ENCODE data around the gene RAPGEF4. TPM values are rescaled to one million over a fixed set of nuclear protein-coding genes. Genes with fewer than 3 reads are reported as not detected.

The RAPGEF4 gene
- total and polyA plus RNA-seq, 9 of the 15 experiments (the other 6 are each of a cell fraction or from before 2014, with no cell fraction given) = 0.04 to 0.33 (median 0.13) TPM; not detected in 6

DNA sequence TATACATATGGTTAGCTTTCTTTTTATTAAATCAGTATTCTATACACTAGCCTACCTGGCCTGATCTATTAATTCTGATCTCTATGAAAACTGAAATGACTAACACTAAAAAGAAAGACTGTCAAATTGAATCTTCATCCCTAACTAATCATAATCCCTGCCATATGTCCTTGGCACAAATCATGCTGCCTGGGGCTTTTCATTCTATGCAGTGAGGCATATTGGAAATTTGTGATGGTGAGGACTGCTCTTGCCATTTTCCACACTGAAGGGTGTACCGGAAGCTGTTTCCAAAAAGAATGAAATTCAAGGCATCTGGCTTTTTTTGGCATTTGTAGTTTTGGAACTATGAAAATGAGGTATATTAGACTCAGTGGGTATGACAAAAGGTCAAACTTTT is 39.7 kb downstream of the RAPGEF4 start:
- Histone ChIP-seq H2AFZ (ENCODE audit: low read depth, low read length) (no peak overlapping the region), H3K27me3 (ENCODE audit: control insufficient read depth in 2 of 2, insufficient read depth in 2 of 2, low read length in 2 of 2) (no peaks in the 10 kb centered on the region), H3K79me2 (ENCODE audit: control insufficient read depth, insufficient read depth, low read length) (no peaks in the 10 kb centered on the region), H4K20me1 (replicated peaks; ENCODE audit: control insufficient read depth, insufficient read depth, low read length) (no peaks in the 10 kb centered on the region), H3K9ac (ENCODE audit: insufficient read depth in 1 of 2, low read depth in 2 of 2, low read length in 2 of 2) (no peak overlapping the region), H3K36me3 (ENCODE audit: control insufficient read depth, insufficient read depth, low read length) (no peaks in the 10 kb centered on the region), H3K9me1 (ENCODE audit: control insufficient read depth, insufficient read depth, low read length) (no peaks in the 10 kb centered on the region), H3K4me3 (no peak overlapping the region), H3K4me1 (replicated peaks in 1 of 2; ENCODE audit: control insufficient read depth in 2 of 2, insufficient read depth in 2 of 2, low read length in 2 of 2) (no peaks in the 10 kb centered on the region), H3K27ac (ENCODE audit: extremely low read depth, low read depth, low read length) (no peak overlapping the region), H3K4me2 (ENCODE audit: insufficient read depth, low read length) (no peak overlapping the region), H3K9me3 (replicated peaks; ENCODE audit: control insufficient read depth, insufficient read depth, low read depth, low read length) (no peaks in the 10 kb centered on the region)
- in situ Hi-C loops (cut with MboI) (no loop called here), intact Hi-C loops (cut with micrococcal nuclease) (no loop called here)
- ATAC-seq = no peak
- POLR2A ChIA-PET = no interaction called here
- BruUV-seq (replicated peaks) = no TSS peak
- no peak for FAIRE-seq
- 0% methylated on average over 1 of the region's 1 CpG for WGBS (ENCODE audit: insufficient coverage, low coverage, missing lambda C conversion rate)
- DNase-seq (ENCODE audit: extremely low read depth in 1 of 4, low spot score in 3 of 4) = no peak
- CTCF ChIA-PET (ENCODE audit: low intra/inter-chr PET ratio) = no interaction called here
- no peak for TF ChIP-seq DPF2 (IDR thresholded peaks at IDR 0.05)
- TF ChIP-seq POLR2A (conservative IDR thresholded peaks at IDR 0.05) = no peak
- TF ChIP-seq, protein P1, sequence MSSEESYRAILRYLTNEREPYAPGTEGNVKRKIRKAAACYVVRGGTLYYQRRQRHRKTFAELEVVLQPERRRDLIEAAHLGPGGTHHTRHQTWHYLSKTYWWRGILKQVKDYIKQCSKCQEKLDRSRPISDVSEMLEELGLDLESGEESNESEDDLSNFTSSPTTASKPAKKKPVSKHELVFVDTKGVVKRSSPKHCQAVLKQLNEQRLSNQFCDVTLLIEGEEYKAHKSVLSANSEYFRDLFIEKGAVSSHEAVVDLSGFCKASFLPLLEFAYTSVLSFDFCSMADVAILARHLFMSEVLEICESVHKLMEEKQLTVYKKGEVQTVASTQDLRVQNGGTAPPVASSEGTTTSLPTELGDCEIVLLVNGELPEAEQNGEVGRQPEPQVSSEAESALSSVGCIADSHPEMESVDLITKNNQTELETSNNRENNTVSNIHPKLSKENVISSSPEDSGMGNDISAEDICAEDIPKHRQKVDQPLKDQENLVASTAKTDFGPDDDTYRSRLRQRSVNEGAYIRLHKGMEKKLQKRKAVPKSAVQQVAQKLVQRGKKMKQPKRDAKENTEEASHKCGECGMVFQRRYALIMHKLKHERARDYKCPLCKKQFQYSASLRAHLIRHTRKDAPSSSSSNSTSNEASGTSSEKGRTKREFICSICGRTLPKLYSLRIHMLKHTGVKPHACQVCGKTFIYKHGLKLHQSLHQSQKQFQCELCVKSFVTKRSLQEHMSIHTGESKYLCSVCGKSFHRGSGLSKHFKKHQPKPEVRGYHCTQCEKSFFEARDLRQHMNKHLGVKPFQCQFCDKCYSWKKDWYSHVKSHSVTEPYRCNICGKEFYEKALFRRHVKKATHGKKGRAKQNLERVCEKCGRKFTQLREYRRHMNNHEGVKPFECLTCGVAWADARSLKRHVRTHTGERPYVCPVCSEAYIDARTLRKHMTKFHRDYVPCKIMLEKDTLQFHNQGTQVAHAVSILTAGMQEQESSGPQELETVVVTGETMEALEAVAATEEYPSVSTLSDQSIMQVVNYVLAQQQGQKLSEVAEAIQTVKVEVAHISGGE (CRISPR knock-in tag; IDR thresholded peaks at IDR 0.05) = no peak
- no peak for TF ChIP-seq ARNT (IDR thresholded peaks at IDR 0.05)
- TF ChIP-seq ELF4 (CRISPR knock-in tag; IDR thresholded peaks at IDR 0.05) = no peak
- TF ChIP-seq, protein P2, sequence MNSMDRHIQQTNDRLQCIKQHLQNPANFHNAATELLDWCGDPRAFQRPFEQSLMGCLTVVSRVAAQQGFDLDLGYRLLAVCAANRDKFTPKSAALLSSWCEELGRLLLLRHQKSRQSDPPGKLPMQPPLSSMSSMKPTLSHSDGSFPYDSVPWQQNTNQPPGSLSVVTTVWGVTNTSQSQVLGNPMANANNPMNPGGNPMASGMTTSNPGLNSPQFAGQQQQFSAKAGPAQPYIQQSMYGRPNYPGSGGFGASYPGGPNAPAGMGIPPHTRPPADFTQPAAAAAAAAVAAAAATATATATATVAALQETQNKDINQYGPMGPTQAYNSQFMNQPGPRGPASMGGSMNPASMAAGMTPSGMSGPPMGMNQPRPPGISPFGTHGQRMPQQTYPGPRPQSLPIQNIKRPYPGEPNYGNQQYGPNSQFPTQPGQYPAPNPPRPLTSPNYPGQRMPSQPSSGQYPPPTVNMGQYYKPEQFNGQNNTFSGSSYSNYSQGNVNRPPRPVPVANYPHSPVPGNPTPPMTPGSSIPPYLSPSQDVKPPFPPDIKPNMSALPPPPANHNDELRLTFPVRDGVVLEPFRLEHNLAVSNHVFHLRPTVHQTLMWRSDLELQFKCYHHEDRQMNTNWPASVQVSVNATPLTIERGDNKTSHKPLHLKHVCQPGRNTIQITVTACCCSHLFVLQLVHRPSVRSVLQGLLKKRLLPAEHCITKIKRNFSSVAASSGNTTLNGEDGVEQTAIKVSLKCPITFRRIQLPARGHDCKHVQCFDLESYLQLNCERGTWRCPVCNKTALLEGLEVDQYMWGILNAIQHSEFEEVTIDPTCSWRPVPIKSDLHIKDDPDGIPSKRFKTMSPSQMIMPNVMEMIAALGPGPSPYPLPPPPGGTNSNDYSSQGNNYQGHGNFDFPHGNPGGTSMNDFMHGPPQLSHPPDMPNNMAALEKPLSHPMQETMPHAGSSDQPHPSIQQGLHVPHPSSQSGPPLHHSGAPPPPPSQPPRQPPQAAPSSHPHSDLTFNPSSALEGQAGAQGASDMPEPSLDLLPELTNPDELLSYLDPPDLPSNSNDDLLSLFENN (IDR thresholded peaks at IDR 0.05; ENCODE audit: low read depth in 2 of 2, low read length in 2 of 2) = no peak
- no peak for TF ChIP-seq SMC3 (conservative IDR thresholded peaks at IDR 0.05; ENCODE audit: insufficient read depth, low read depth, low read length)
- TF ChIP-seq NR3C1 (CRISPR knock-in tag; IDR thresholded peaks at IDR 0.05) = no peak
- TF ChIP-seq NR2C2 (CRISPR knock-in tag; IDR thresholded peaks at IDR 0.05) = no peak
- TF ChIP-seq NR2C2 (tag; IDR thresholded peaks at IDR 0.05) = no peak
- TF ChIP-seq JUND (IDR thresholded peaks at IDR 0.05; ENCODE audit: borderline replicate concordance, low read depth, low read length) = no peak
- no peak for TF ChIP-seq JUND (tag; IDR thresholded peaks at IDR 0.05; ENCODE audit: borderline replicate concordance, low read depth, low read length)

Measured in K562 (cell line).